Stimulated activated naive CD8-positive, alpha-beta T cell treated with anti-CD3 and anti-CD28 coated beads, Interleukin-15, amount 100 ng/mL, for 72 hours (primary cell): Measurements from ENCODE around the gene ZNF236.
A peak's percentile ranks its signal among the peaks of the same experiment; 100 is the strongest.
"Not testable (repeated sequence)": the region's sequence is repeated elsewhere in the genome, so short reads cannot be mapped to it uniquely, and the experiment has no call there.

Experiments used
- ATAC-seq: fragments of 150-1000 bp; cut with Tn5 transposase; 2 replicates; pipeline ENCODE4 v1.10.0; 2021; ENCODE audit warnings: mild to moderate bottlenecking, moderate library complexity
- DNase-seq, 2 donors: peaks; one replicate each; pipeline ENCODE4 v3.0.0; 2021 to 2022
- H3K27ac Mint-ChIP-seq, 2 donors: one replicate each; pipeline ENCODE4 v1.8.0; 2022; ENCODE audit warnings: mild to moderate bottlenecking in 2 of 2, mixed read lengths in 2 of 2, moderate library complexity in 2 of 2
- H3K27me3 Mint-ChIP-seq: one replicate; pipeline ENCODE4 v1.8.0; 2022; ENCODE audit warnings: mixed read lengths
- H3K4me1 Mint-ChIP-seq: one replicate; pipeline ENCODE4 v1.8.0; 2022; ENCODE audit warnings: mild to moderate bottlenecking, mixed read lengths
- H3K4me3 Mint-ChIP-seq, 2 donors: one replicate each; pipeline ENCODE4 v1.8.0; 2022; ENCODE audit warnings: mild to moderate bottlenecking in 2 of 2, mixed read lengths in 2 of 2, moderate library complexity in 1 of 2
- H3K9me3 Mint-ChIP-seq, 2 donors: one replicate each; pipeline ENCODE4 v1.8.0; 2022; ENCODE audit warnings: mixed read lengths in 2 of 2

ZNF236 gene

DNA sequence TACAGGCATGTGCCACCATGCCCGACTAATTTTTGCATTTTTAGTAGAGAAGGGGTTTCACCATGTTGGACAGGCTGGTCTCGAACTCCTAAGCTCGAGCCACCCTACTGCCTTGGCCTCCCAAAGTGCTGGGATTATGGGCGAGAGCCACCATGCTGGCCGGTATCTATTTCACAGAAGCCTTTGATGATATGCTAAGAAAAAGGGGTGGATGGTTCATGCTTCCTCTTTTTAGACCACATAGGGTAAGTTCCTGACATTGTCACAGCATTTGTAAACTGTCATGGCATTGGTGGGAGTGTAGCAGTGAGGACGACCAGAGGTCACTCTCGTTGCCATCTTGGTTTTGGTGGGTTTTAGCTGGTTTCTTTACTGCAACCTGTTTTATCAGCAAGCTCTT is 10.8 kb upstream of the ZNF236 start:
- H3K9me3 Mint-ChIP-seq, H3K4me3 Mint-ChIP-seq, ATAC-seq, H3K27me3 Mint-ChIP-seq, H3K4me1 Mint-ChIP-seq, DNase-seq: not testable (repeated sequence)
- peak overlapping the region in 1 of 2 donors; percentile 65 for H3K27ac Mint-ChIP-seq

GRCh38 chr18:76814256-76814655 is 8.1 kb upstream of the ZNF236 start:
- ATAC-seq = no peak
- no peak overlapping the region for H3K4me3 Mint-ChIP-seq
- no peaks in the 10 kb centered on the region for H3K27me3 Mint-ChIP-seq
- peaks cover 11% of the 10 kb centered on the region for H3K4me1 Mint-ChIP-seq
- H3K9me3 Mint-ChIP-seq = no peaks in the 10 kb centered on the region
- DNase-seq = no peak
- no peak overlapping the region for H3K27ac Mint-ChIP-seq

DNA sequence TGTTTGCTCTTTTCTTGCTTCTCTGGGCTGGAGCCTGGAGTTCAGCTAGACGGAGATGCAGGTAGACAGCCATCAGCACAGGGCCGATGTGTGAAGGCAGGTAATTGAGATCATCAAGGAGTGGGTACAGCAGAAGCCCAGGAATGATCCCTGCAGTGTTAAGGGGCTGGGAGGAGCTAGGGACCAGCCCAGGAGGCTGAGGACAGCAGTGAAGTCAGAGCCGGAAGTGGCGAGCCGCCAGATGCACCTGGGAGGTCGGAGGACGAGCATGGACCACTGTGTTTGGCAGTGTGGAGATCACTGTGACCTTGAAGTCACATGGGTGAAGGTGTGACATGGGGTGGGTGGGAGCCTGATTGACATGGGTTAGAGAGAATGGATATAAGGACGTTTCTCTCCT is 6.2 kb upstream of the ZNF236 start:
- Mint-ChIP-seq H3K27ac (no peak overlapping the region), H3K9me3 (no peaks in the 10 kb centered on the region), H3K27me3 (no peaks in the 10 kb centered on the region), H3K4me3 (no peak overlapping the region), H3K4me1 (peaks cover 29% of the 10 kb centered on the region)
- DNase-seq = no peak
- no peak for ATAC-seq

DNA sequence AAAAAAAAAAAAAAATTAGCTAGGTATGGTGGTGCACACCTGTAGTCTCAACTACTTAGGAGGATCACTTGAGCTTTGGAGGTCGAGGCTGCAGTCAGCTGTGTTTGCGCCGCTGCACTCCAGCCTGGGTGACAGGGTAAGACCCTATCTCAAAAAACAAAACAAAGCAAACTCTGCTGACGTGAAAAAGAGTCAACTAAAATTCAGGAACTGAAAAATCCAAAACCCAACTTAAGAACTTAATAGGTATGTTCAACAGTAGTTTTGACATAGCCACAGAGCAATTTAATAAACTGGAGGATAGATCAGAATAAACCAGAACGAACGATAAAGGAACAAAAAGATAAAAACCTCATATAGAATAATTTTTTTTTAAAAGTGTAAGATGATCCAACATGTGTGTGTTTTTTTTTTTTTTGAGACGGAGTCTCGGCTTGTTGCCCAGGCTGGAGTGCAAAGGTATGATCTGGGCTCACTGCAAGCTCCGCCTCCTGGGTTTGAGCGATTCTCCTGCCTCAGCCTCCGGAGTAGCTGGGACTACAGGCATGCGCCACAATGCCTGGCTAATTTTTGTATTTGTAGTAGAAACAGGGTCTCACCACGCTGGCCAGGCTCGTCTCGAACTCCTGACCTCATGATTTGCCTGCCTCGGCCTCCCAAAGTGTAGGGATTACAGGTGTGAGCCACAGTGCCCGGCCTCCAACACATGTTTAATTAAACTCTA is 4.3 kb upstream of the ZNF236 start:
- H3K27ac Mint-ChIP-seq = no peak overlapping the region
- H3K27me3 Mint-ChIP-seq = no peaks in the 10 kb centered on the region
- DNase-seq (no peak), ATAC-seq (no peak)
- H3K4me3 Mint-ChIP-seq = no peak overlapping the region
- H3K4me1 Mint-ChIP-seq = peaks cover 30% of the 10 kb centered on the region
- H3K9me3 Mint-ChIP-seq = no peaks in the 10 kb centered on the region

- H3K27me3 Mint-ChIP-seq = no peaks in the 10 kb centered on the region
- DNase-seq (no peak), ATAC-seq (no peak)
- no peaks in the 10 kb centered on the region for H3K9me3 Mint-ChIP-seq
- H3K4me3 Mint-ChIP-seq = peak overlapping the region; percentile 95 to 97
- peaks cover 44% of the 10 kb centered on the region for H3K4me1 Mint-ChIP-seq
- no peak overlapping the region for H3K27ac Mint-ChIP-seq
These were observed 2.8 kb upstream of the ZNF236 start for GRCh38 chr18:76819411-76820136.

DNA sequence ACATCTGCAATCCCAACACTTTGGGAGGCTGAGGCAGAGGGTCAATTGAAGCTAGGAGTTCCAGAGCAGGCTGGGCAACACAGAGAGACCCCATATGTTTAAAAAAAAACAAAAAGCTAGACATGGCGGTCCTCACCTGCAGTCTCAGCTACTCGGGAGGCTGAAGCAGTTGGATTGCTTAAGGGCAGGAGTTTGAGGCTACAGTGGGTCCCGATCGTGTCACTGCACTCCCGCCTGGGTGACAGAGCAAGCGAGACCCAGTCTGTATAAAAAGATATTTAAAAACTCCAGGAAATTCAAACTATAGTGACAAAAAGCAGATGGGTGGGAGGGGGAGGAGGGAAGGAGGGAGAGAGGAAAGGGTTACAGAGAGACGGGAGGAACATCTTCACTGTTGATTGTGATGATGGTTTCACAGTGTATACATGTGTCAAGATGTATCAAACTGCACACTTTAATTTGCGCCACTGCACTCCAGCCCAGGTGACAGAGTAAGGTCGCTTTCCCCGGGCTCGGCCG is 942 bp upstream of the ZNF236 start:
- Mint-ChIP-seq H3K27me3 (no peaks in the 10 kb centered on the region), H3K27ac (peak overlapping the region; percentile 96 to 99), H3K4me1 (peaks cover 52% of the 10 kb centered on the region), H3K4me3 (peak overlapping the region; percentile 95 to 97), H3K9me3 (no peaks in the 10 kb centered on the region)
- no peak for ATAC-seq
- no peak for DNase-seq

GRCh38 chr18:76821875-76822505 is 367 bp upstream of the ZNF236 start:
- H3K4me3 Mint-ChIP-seq = peak overlapping the region; percentile 95 to 97
- peak; percentile 58 for ATAC-seq
- H3K27ac Mint-ChIP-seq = peak overlapping the region; percentile 96 to 99
- H3K4me1 Mint-ChIP-seq = peaks cover 48% of the 10 kb centered on the region
- no peaks in the 10 kb centered on the region for H3K9me3 Mint-ChIP-seq
- DNase-seq = peak; percentile 65 to 67
- H3K27me3 Mint-ChIP-seq = no peaks in the 10 kb centered on the region

- peak overlapping the region; percentile 78 to 89 for H3K27ac Mint-ChIP-seq
- H3K27me3 Mint-ChIP-seq = no peaks in the 10 kb centered on the region
- DNase-seq = no peak
- H3K4me1 Mint-ChIP-seq = peaks cover 57% of the 10 kb centered on the region
- H3K9me3 Mint-ChIP-seq = no peaks in the 10 kb centered on the region
- H3K4me3 Mint-ChIP-seq = peak overlapping the region; percentile 84 to 85
- ATAC-seq = no peak
These were observed 793 bp downstream of the ZNF236 start for GRCh38 chr18:76823161-76823538.

DNA sequence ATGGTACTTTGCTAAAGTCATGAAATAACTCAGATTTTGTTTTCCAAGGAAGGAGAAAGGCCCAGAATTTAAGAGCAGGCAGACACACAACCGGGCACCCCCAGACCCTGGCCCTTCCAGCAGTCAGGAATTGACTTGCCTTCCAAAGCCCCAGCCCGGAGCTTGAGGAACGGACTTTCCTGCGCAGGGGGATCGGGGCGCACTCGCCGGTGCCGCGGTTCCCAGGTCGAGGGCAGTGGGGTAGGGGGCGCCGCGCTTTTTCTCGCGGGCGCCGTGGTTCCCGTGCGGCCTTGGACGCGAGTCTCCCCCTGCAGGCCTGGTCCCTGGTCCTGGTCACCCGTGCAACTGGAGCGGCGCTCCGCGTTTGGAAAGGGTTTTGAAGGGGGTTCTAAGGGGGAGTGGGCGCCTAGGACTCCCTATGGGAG is 1.2 kb downstream of the ZNF236 start:
- Mint-ChIP-seq H3K27ac (peak overlapping the region; percentile 78 to 89), H3K4me3 (peak overlapping the region; percentile 84 to 85), H3K9me3 (no peaks in the 10 kb centered on the region), H3K27me3 (no peaks in the 10 kb centered on the region), H3K4me1 (peaks cover 57% of the 10 kb centered on the region)
- DNase-seq = no peak
- ATAC-seq = no peak

- ATAC-seq (no peak), DNase-seq (no peak)
- H3K4me3 Mint-ChIP-seq = peak overlapping the region; percentile 84 to 85
- no peaks in the 10 kb centered on the region for H3K9me3 Mint-ChIP-seq
- no peak overlapping the region for H3K27ac Mint-ChIP-seq
- peaks cover 57% of the 10 kb centered on the region for H3K4me1 Mint-ChIP-seq
- no peaks in the 10 kb centered on the region for H3K27me3 Mint-ChIP-seq
These were observed 1.9 kb downstream of the ZNF236 start for GRCh38 chr18:76824145-76824676.

GRCh38 chr18:76824754-76825153 is 2.4 kb downstream of the ZNF236 start:
- no peak for ATAC-seq
- peaks cover 53% of the 10 kb centered on the region for H3K4me1 Mint-ChIP-seq
- H3K27ac Mint-ChIP-seq = peak overlapping the region in 1 of 2 donors; percentile 4
- no peak for DNase-seq
- H3K27me3 Mint-ChIP-seq = no peaks in the 10 kb centered on the region
- no peaks in the 10 kb centered on the region for H3K9me3 Mint-ChIP-seq
- peak overlapping the region; percentile 84 to 85 for H3K4me3 Mint-ChIP-seq

- ATAC-seq (no peak), DNase-seq (no peak)
- H3K4me3 Mint-ChIP-seq = no peak overlapping the region
- H3K27me3 Mint-ChIP-seq = no peaks in the 10 kb centered on the region
- H3K4me1 Mint-ChIP-seq = peaks cover 39% of the 10 kb centered on the region
- H3K9me3 Mint-ChIP-seq = no peaks in the 10 kb centered on the region
- no peak overlapping the region for H3K27ac Mint-ChIP-seq
These were observed 5.1 kb downstream of the ZNF236 start for GRCh38 chr18:76827205-76828200.

- H3K4me3 Mint-ChIP-seq = no peak overlapping the region
- no peaks in the 10 kb centered on the region for H3K9me3 Mint-ChIP-seq
- peaks cover 29% of the 10 kb centered on the region for H3K4me1 Mint-ChIP-seq
- no peak for DNase-seq
- ATAC-seq = no peak
- no peak overlapping the region for H3K27ac Mint-ChIP-seq
- H3K27me3 Mint-ChIP-seq = no peaks in the 10 kb centered on the region
These were observed 12.0 kb downstream of the ZNF236 start for GRCh38 chr18:76834379-76834778.

GRCh38 chr18:76835380-76835779 is 13.0 kb downstream of the ZNF236 start:
- H3K9me3 Mint-ChIP-seq = no peaks in the 10 kb centered on the region
- H3K4me3 Mint-ChIP-seq = no peak overlapping the region
- no peaks in the 10 kb centered on the region for H3K27me3 Mint-ChIP-seq
- H3K4me1 Mint-ChIP-seq = peaks cover 29% of the 10 kb centered on the region
- DNase-seq = no peak
- H3K27ac Mint-ChIP-seq = no peak overlapping the region
- peak; percentile 63 for ATAC-seq

- DNase-seq (no peak), ATAC-seq (no peak)
- H3K4me3 Mint-ChIP-seq = no peak overlapping the region
- H3K9me3 Mint-ChIP-seq = no peaks in the 10 kb centered on the region
- no peak overlapping the region for H3K27ac Mint-ChIP-seq
- H3K27me3 Mint-ChIP-seq = no peaks in the 10 kb centered on the region
- H3K4me1 Mint-ChIP-seq = peaks cover 29% of the 10 kb centered on the region
These were observed 14.7 kb downstream of the ZNF236 start for GRCh38 chr18:76837071-76837470.
